Spleen (tissue), 11 donors: Measurements from ENCODE around the gene CHCHD6. TPM values are rescaled to one million over a fixed set of nuclear protein-coding genes. Genes with fewer than 3 reads are reported as not detected.

Experiments used
- DNase-seq: peaks from one replicate; pipeline ENCODE4 v3.0.0-alpha.2; 2020
- H3K27ac ChIP-seq, 8 donors: fragments of 200-600 bp; sonication (generic) in 7 of 8; 1 replicate in 4 of 8; 2 replicates in 4 of 8; pipeline versions ENCODE4 v1.5.0 to v1.8.0; 2016 to 2021; ENCODE audit warnings: inconsistent platforms in 4 of 8, mild to moderate bottlenecking in 4 of 8, moderate library complexity in 1 of 8
- H3K27me3 ChIP-seq, 7 donors: fragments of 200-600 bp; sonication (generic) in 6 of 7; replicated peaks in 1 of 7; 1 replicate in 4 of 7; 2 replicates in 3 of 7; pipeline versions ENCODE4 v1.5.0 to v1.8.0; 2016 to 2021; ENCODE audit warnings: inconsistent platforms in 3 of 7, mild to moderate bottlenecking in 1 of 7
- H3K36me3 ChIP-seq, 6 donors: fragments of 200-600 bp; sonication (generic) in 5 of 6; 1 replicate in 4 of 6; 2 replicates in 2 of 6; pipeline versions ENCODE4 v1.5.0 to v1.8.0; 2016 to 2021; ENCODE audit warnings: inconsistent platforms in 2 of 6
- H3K4me1 ChIP-seq, 6 donors: fragments of 200-600 bp; sonication (generic) in 5 of 6; 1 replicate in 3 of 6; 2 replicates in 3 of 6; pipeline versions ENCODE4 v1.5.0 to v1.8.0; 2016 to 2021; ENCODE audit warnings: inconsistent platforms in 3 of 6
- H3K4me3 ChIP-seq, 8 donors: fragments of 200-600 bp; sonication (generic) in 7 of 8; 1 replicate in 4 of 8; 2 replicates in 4 of 8; pipeline versions ENCODE4 v1.5.0 to v1.8.0; 2016 to 2021; ENCODE audit warnings: inconsistent platforms in 4 of 8, mild to moderate bottlenecking in 4 of 8, moderate library complexity in 2 of 8
- H3K9me3 ChIP-seq, 8 donors: fragments of 200-600 bp; sonication (generic) in 7 of 8; 1 replicate in 4 of 8; 2 replicates in 4 of 8; pipeline versions ENCODE4 v1.5.0 to v1.8.0; 2016 to 2021; ENCODE audit warnings: inconsistent platforms in 4 of 8
- CTCF ChIP-seq, 11 experiments: fragments of 200-600 bp in 7 of 11; fragments of 450-650 bp in 4 of 11; sonication (generic) in 4 of 11; IDR thresholded peaks in 8 of 11; conservative IDR thresholded peaks in 3 of 11; 1 replicate in 7 of 11; 2 replicates in 4 of 11; pipeline versions ENCODE4 v1.4.0 to v1.8.0; 2016 to 2021; ENCODE audit warnings: antibody characterized with exemption in 11 of 11, inconsistent platforms in 4 of 11, mild to moderate bottlenecking in 1 of 11
- POLR2A ChIP-seq, 3 donors: fragments of 450-650 bp; IDR thresholded peaks; one replicate each; pipeline ENCODE4 v1.5.1; 2017; ENCODE audit warnings: antibody characterized with exemption in 3 of 3, mild to moderate bottlenecking in 1 of 3
- POLR2AphosphoS5 ChIP-seq, 3 donors: sonication (generic); formaldehyde crosslinking; IDR thresholded peaks; one replicate each; pipeline ENCODE4 v1.5.1; 2017; ENCODE audit warnings: antibody characterized with exemption in 3 of 3
- WGBS, 5 donors: extraction: QIAGEN DNeasy Blood & Tissue Kit in 3 of 5; methylation state at CpG; one replicate each; pipeline versions ENCODE4 v1.1.5 to v1.1.7; 2013 to 2018; 5-methylcytosine and 5-hydroxymethylcytosine counted together
- intact Hi-C: fragments of 100-400 bp; cut with DNase I; formaldehyde crosslinking; loops from one replicate; pipeline ENCODE4 v1.15.0; 2023; ENCODE audit warnings: low total_unique reads
- polyA plus RNA-seq, 3 donors: library from polyadenylated mRNA; stranded (reverse); fragments of 200-250 nt; gene quantifications; one replicate each; pipeline ENCODE4 v1.2.1, GENCODE V29; 2013
- total RNA-seq, 7 donors: library from RNA; depleted of rRNA in 3 of 7; stranded (reverse); fragments of >200 nt in 3 of 7; fragmentation: NEBNext Ultra II Directional in 4 of 7; extraction: Animal tissue kit (Norgen Biotek cat#: 25700) in 4 of 7; gene quantifications; one replicate each; pipeline versions ENCODE4 v1.1.0 to v1.2.1, GENCODE V29; 2016 to 2021
- donor health status: healthy with polysubstance abuse.
- donor health status: DM: no; HTN: no; CAD: no; lungs with moderate emphysema.
- donor health status: DM: no; HTN: no; CAD: no.
- donor health status: Bipolar disorder and iron deficiency.
- donor health status: healthy.
- donor health status: DM: no; HTN: no; CAD: no.
- donor health status: DM: yes; HTN: yes; CAD: no.

CHCHD6 gene
- total and polyA plus RNA-seq, 10 donors: 6.3 to 39.1 (median 11.8) TPM

- Histone ChIP-seq H3K4me3 (no peak overlapping the region), H3K27me3 (no peaks in the 10 kb centered on the region), H3K27ac (no peak overlapping the region), H3K4me1 (peaks cover 0 to 7% (median 0%) of the 10 kb centered on the region in 6 donors), H3K36me3 (peaks cover 0 to 6% (median 0%) of the 10 kb centered on the region in 6 donors), H3K9me3 (no peaks in the 10 kb centered on the region)
- WGBS, 5 donors: 80 to 92% (median 88%) methylated on average over 18 of the region's 18 CpGs
- TF ChIP-seq POLR2AphosphoS5 (IDR thresholded peaks at IDR 0.05) (no peak), POLR2A (IDR thresholded peaks at IDR 0.05) (no peak), CTCF (IDR thresholded peaks at IDR 0.05 in 8 of 11, conservative IDR thresholded peaks at IDR 0.05 in 3 of 11) (no peak)
- DNase-seq: no peak
- intact Hi-C loops: no loop called here
Observed at GRCh38 chr3:126746395-126747177, 42.5 kb downstream of the CHCHD6 start.

GRCh38 chr3:126747768-126748167 lies 43.7 kb downstream of the CHCHD6 start:
- peaks cover 0 to 17% (median 0%) of the 10 kb centered on the region in 6 donors for H3K4me1 ChIP-seq
- no peaks in the 10 kb centered on the region for H3K27me3 ChIP-seq
- H3K9me3 ChIP-seq: no peaks in the 10 kb centered on the region
- TF ChIP-seq POLR2A (IDR thresholded peaks at IDR 0.05): no peak
- TF ChIP-seq POLR2AphosphoS5 (IDR thresholded peaks at IDR 0.05): no peak
- TF ChIP-seq CTCF (IDR thresholded peaks at IDR 0.05 in 8 of 11, conservative IDR thresholded peaks at IDR 0.05 in 3 of 11): no peak
- intact Hi-C loops: no loop called here
- H3K27ac ChIP-seq: no peak overlapping the region
- no peak overlapping the region for H3K4me3 ChIP-seq
- DNase-seq: no peak
- 89 to 99% (median 90%) methylated on average over 6 of the region's 6 CpGs for WGBS, 5 donors
- no peaks in the 10 kb centered on the region for H3K36me3 ChIP-seq

- H3K4me3 ChIP-seq: no peak overlapping the region
- no peaks in the 10 kb centered on the region for H3K9me3 ChIP-seq
- intact Hi-C loops: no loop called here
- H3K27ac ChIP-seq: no peak overlapping the region
- H3K4me1 ChIP-seq: peaks cover 0 to 18% (median 0%) of the 10 kb centered on the region in 6 donors
- no peak for TF ChIP-seq CTCF (IDR thresholded peaks at IDR 0.05 in 8 of 11, conservative IDR thresholded peaks at IDR 0.05 in 3 of 11)
- TF ChIP-seq POLR2A (IDR thresholded peaks at IDR 0.05): no peak
- TF ChIP-seq POLR2AphosphoS5 (IDR thresholded peaks at IDR 0.05): no peak
- WGBS, 5 donors: 82 to 89% (median 87%) methylated on average over 5 of the region's 5 CpGs
- no peak for DNase-seq
- no peaks in the 10 kb centered on the region for H3K27me3 ChIP-seq
- H3K36me3 ChIP-seq: no peaks in the 10 kb centered on the region
Observed at GRCh38 chr3:126748701-126749546, 44.9 kb downstream of the CHCHD6 start.

- no peaks in the 10 kb centered on the region for H3K36me3 ChIP-seq
- H3K4me3 ChIP-seq: no peak overlapping the region
- no peak for DNase-seq
- no peaks in the 10 kb centered on the region for H3K9me3 ChIP-seq
- WGBS, 5 donors: 92 to 99% (median 95%) methylated on average over 3 of the region's 3 CpGs
- peaks cover 0 to 18% (median 0%) of the 10 kb centered on the region in 6 donors for H3K4me1 ChIP-seq
- intact Hi-C loops: no loop called here
- H3K27me3 ChIP-seq: no peaks in the 10 kb centered on the region
- H3K27ac ChIP-seq: no peak overlapping the region
- TF ChIP-seq CTCF (IDR thresholded peaks at IDR 0.05 in 8 of 11, conservative IDR thresholded peaks at IDR 0.05 in 3 of 11): no peak
- TF ChIP-seq POLR2A (IDR thresholded peaks at IDR 0.05): no peak
- TF ChIP-seq POLR2AphosphoS5 (IDR thresholded peaks at IDR 0.05): no peak
Observed at GRCh38 chr3:126749547-126749875, 45.5 kb downstream of the CHCHD6 start.
